NB4 (cell line): ENCODE measurements around the gene BZW2.

ENCODE experiments used
- CTCF ChIP-seq: IDR thresholded peaks from one replicate; pipeline ENCODE4 v1.5.1; 2012; ENCODE audit warnings: low read depth, low read length
- POLR2A ChIP-seq: IDR thresholded peaks from 2 replicates; pipeline ENCODE4 v1.6.1; 2011; ENCODE audit warnings: mild to moderate bottlenecking; ENCODE audit not compliant: insufficient read length; ENCODE audit errors: extremely low read depth

DNA sequence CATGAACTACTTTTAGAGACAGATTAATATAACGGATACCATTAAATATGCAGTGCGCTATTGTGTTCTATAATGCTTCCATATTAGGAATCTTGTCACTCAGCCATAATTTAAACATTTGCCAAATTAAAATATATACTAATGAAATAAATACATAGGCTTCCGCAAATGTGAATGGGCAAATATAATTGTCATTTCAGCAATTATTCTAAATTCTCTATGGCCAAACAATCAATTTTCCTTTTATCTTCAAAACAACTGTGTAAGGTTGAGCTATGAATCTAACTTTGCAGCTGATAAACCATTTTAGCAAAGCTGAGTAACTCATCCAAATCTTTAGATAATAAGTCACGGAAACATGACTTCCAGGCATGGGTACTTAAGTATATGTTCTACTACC, 86.8 kb downstream of the BZW2 start:
- TF ChIP-seq CTCF (no peak), POLR2A (no peak)
